Measurements from ENCODE around the gene USP47. TPM values are rescaled to one million over a fixed set of nuclear protein-coding genes. Genes with fewer than 3 reads are reported as not detected.

USP47 gene
- total RNA-seq, 1 donor from 2014 or later = 53.7 TPM

- Histone ChIP-seq H3K4me3 (no peak overlapping the region), H3K27me3 (ENCODE audit: low read depth) (no peaks in the 10 kb centered on the region), H3K4me1 (peaks cover 54% of the 10 kb centered on the region), H3K9me3 (replicated peaks) (peaks cover 8% of the 10 kb centered on the region), H3K27ac (replicated peaks) (no peak overlapping the region), H3K36me3 (no peaks in the 10 kb centered on the region)
- intact Hi-C loops (cut with micrococcal nuclease) = no loop called here
- TF ChIP-seq CTCF (IDR thresholded peaks at IDR 0.05; ENCODE audit: borderline replicate concordance) = no peak
- DNase-seq = no peak
Observed at GRCh38 chr11:11871991-11872401, 30.2 kb downstream of the USP47 start.

GRCh38 chr11:11876458-11876857 lies 34.7 kb downstream of the USP47 start:
- no peak overlapping the region for H3K4me3 ChIP-seq
- H3K27ac ChIP-seq (replicated peaks) = no peak overlapping the region
- no peak for TF ChIP-seq CTCF (IDR thresholded peaks at IDR 0.05; ENCODE audit: borderline replicate concordance)
- DNase-seq = no peak
- H3K9me3 ChIP-seq (replicated peaks) = no peaks in the 10 kb centered on the region
- intact Hi-C loops (cut with micrococcal nuclease) = no loop called here
- H3K4me1 ChIP-seq = peaks cover 59% of the 10 kb centered on the region
- H3K36me3 ChIP-seq = no peaks in the 10 kb centered on the region
- H3K27me3 ChIP-seq (ENCODE audit: low read depth) = no peaks in the 10 kb centered on the region

- Histone ChIP-seq H3K36me3 (peaks cover 11% of the 10 kb centered on the region), H3K4me3 (no peak overlapping the region), H3K27ac (replicated peaks) (no peak overlapping the region), H3K4me1 (peaks cover 50% of the 10 kb centered on the region), H3K27me3 (ENCODE audit: low read depth) (no peaks in the 10 kb centered on the region), H3K9me3 (replicated peaks) (no peaks in the 10 kb centered on the region)
- intact Hi-C loops (cut with micrococcal nuclease) = no loop called here
- TF ChIP-seq CTCF (IDR thresholded peaks at IDR 0.05; ENCODE audit: borderline replicate concordance) = no peak
- DNase-seq = no peak
Observed at GRCh38 chr11:11880179-11880578, 38.4 kb downstream of the USP47 start.

GRCh38 chr11:11882539-11882938 lies 40.8 kb downstream of the USP47 start:
- no peak overlapping the region for H3K27ac ChIP-seq (replicated peaks)
- H3K4me3 ChIP-seq = no peak overlapping the region
- H3K9me3 ChIP-seq (replicated peaks) = no peaks in the 10 kb centered on the region
- intact Hi-C loops (cut with micrococcal nuclease) = no loop called here
- DNase-seq = no peak
- TF ChIP-seq CTCF (IDR thresholded peaks at IDR 0.05; ENCODE audit: borderline replicate concordance) = no peak
- H3K27me3 ChIP-seq (ENCODE audit: low read depth) = no peaks in the 10 kb centered on the region
- H3K4me1 ChIP-seq = peaks cover 43% of the 10 kb centered on the region
- peaks cover 35% of the 10 kb centered on the region for H3K36me3 ChIP-seq

GRCh38 chr11:11884351-11884750 lies 42.6 kb downstream of the USP47 start:
- Histone ChIP-seq H3K4me1 (peaks cover 35% of the 10 kb centered on the region), H3K4me3 (no peak overlapping the region), H3K27ac (replicated peaks) (no peak overlapping the region), H3K9me3 (replicated peaks) (no peaks in the 10 kb centered on the region), H3K27me3 (ENCODE audit: low read depth) (no peaks in the 10 kb centered on the region), H3K36me3 (peaks cover 41% of the 10 kb centered on the region)
- no peak for TF ChIP-seq CTCF (IDR thresholded peaks at IDR 0.05; ENCODE audit: borderline replicate concordance)
- intact Hi-C loops (cut with micrococcal nuclease) = no loop called here
- DNase-seq = no peak
